GM18870 (cell line): Measurements from ENCODE around the gene SUGCT.

Source experiments
- ATAC-seq: cut with Tn5 transposase; IDR thresholded peaks from one replicate; pipeline ENCODE4 v1.9.1; 2021; ENCODE audit warnings: moderate library complexity; ENCODE audit not compliant: unreplicated experiment

The SUGCT gene

GRCh38 chr7:40457776-40458480, 323.1 kb downstream of the SUGCT start:
- ATAC-seq, result no peak

- ATAC-seq, result no peak
Measured at GRCh38 chr7:40463446-40463845, 328.6 kb downstream of the SUGCT start.

- ATAC-seq, result no peak
Measured at GRCh38 chr7:40468891-40469864, 334.4 kb downstream of the SUGCT start.

GRCh38 chr7:40470091-40470592, 335.3 kb downstream of the SUGCT start:
- no peak for ATAC-seq

GRCh38 chr7:40470817-40471216, 336.0 kb downstream of the SUGCT start:
- ATAC-seq, result no peak

- no peak for ATAC-seq
Measured at GRCh38 chr7:40471891-40472290, 337.1 kb downstream of the SUGCT start.

GRCh38 chr7:40474790-40475680, 340.2 kb downstream of the SUGCT start:
- peak; percentile 100 for ATAC-seq

GRCh38 chr7:40475681-40475982, 340.8 kb downstream of the SUGCT start:
- ATAC-seq, result peak; percentile 5

GRCh38 chr7:40477094-40477493, 342.3 kb downstream of the SUGCT start:
- no peak for ATAC-seq

GRCh38 chr7:40482845-40483244, 348.0 kb downstream of the SUGCT start:
- no peak for ATAC-seq

GRCh38 chr7:40483630-40484029, 348.8 kb downstream of the SUGCT start:
- no peak for ATAC-seq

GRCh38 chr7:40489844-40490602, 355.2 kb downstream of the SUGCT start:
- ATAC-seq, result no peak

- no peak for ATAC-seq
Measured at GRCh38 chr7:40490603-40490924, 355.8 kb downstream of the SUGCT start.

- ATAC-seq, result no peak
Measured at GRCh38 chr7:40492946-40493345, 358.1 kb downstream of the SUGCT start.

- no peak for ATAC-seq
Measured at GRCh38 chr7:40493609-40494051, 358.8 kb downstream of the SUGCT start.

GRCh38 chr7:40498924-40499510, 364.2 kb downstream of the SUGCT start:
- no peak for ATAC-seq

- no peak for ATAC-seq
Measured at GRCh38 chr7:40499718-40500117, 364.9 kb downstream of the SUGCT start.

- no peak for ATAC-seq
Measured at GRCh38 chr7:40500219-40500618, 365.4 kb downstream of the SUGCT start.

GRCh38 chr7:40502359-40502758, 367.6 kb downstream of the SUGCT start:
- ATAC-seq, result no peak

GRCh38 chr7:40506158-40506557, 371.4 kb downstream of the SUGCT start:
- ATAC-seq, result no peak
